ENCODE results near the gene MED15.
"Not testable (repeated sequence)": the region's sequence is repeated elsewhere in the genome, so short reads cannot be mapped to it uniquely, and the experiment has no call there.

The MED15 gene

DNA sequence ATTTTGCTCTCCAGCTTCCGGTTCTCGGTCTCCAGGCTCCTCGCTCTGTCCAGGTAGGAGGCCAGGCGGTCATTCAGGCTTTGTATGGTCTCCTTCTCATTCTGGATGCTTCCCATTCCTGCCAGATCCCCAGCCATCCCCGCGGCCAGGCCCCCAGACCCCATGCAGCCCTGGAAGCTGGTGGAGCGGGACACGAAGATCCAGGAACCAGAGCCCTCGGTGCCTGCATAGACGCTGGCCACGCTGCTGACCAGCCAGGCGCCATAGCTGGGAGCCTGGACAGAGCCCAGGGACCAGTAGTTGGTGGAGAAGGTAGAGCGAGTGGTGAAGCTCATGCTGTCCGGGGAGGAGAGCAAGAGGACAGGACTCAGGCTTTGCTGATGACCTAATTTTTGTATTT is 23.6 kb upstream of the MED15 start:
- DNase-seq = no peak

DNA sequence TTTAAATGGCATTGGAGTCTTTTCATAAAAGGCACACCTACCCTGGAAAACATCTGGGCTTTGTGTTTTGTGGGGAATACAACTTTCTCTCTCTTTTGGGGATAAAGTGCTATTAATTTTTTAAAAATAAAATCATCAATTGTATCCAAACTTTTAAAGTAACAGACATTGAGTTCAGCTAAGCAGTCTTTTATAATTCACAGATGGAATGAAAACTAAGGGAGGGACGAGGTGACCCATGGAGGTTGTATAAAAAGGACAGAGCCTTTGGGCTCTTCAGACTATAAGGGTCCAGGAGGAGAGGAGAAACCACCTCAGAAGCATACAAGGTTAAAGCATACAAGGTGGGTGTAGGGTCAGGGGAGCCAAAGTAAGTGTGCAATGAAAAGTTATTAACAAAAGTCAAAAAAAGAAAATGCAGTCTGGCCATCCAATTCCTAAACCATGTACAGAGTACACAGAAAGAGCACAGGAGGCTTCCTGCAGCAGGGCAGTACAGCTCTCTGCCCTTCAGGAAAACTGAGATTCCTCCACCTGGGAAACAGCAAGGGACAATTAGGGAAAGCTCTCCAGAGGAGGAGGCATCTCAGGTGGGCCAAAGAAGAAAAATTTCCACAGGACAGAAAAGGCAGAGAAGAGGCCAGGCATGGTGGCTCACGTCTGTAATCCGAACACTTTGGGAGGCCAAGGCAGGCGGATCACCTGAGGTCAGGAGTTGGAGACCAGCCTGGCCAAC is 22.3 kb upstream of the MED15 start:
- no peak for DNase-seq

GRCh38 chr22:20486229-20486628 is 21.2 kb upstream of the MED15 start:
- DNase-seq = no peak

DNA sequence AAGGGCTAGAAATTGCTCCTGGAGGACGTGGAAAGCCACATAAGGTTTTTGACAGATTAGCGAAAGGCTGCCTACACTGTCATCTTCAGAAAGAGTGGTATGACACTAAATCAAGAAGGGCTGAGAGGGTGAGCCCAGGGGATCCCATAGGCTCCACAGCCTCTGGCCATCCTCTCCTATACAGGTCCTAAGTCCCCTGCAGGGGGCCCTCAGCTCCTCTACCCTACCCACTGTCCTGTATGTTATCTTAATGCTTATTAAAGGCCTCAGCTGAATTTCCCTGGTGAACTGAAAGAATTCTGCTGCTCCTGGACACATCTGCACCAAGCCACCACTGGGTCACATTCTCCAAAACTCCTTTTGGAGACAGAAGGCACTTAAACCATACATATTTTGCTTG is 19.7 kb upstream of the MED15 start:
- DNase-seq = no peak

DNA sequence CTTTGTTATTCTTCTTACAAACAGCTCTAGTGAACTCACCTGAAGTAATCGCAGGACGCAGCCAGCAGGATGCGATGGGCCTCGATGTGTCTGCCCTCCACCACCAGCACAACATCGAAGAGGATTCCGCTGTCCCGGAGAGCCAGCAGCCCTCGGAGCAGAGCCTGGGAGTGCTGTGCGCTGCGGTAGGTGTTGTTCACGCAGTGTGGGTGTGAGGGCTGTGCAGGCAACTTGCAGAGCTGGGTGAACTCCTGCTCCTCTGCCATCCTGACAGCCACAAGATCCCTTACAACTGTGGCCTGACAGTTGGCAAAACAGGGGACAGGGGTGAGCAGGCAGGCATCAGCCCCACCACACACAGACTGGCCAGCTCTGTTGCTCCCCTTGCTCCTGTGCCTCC is 18.5 kb upstream of the MED15 start:
- no peak for DNase-seq

DNA sequence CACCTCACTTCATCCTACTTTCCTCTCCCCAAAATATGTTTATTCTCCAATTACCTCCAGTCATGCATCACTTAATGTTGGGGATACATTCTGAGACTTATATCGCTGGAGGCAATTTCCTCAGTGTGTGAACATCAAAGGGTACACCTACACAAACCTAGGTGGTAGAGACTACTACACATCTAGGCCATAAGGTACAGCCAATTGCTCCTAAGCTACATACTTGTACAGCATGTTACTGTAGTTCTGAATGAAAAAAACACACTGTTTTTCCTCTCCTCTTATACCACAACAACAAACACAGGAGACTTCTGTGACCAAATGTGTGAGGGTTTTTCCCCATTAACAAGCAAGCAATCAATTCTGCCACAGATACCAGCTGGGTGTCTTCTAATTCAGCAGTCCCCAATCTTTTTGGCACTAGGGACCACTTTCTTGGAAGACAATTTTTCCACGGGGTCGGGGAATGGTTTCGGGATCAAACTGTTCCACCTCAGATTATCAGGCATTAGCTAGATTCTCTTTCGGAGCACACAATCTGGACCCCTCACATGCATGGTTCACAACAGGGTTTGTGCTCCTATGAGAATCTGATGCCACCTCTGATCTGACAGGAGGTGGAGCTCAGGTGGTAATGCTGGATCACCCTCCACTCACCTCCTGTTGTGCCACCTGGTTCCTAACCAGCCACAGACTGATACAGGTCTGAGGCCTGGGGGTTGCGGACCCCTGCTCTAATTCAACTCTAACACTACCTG is 17.0 kb upstream of the MED15 start:
- DNase-seq = no peak

DNA sequence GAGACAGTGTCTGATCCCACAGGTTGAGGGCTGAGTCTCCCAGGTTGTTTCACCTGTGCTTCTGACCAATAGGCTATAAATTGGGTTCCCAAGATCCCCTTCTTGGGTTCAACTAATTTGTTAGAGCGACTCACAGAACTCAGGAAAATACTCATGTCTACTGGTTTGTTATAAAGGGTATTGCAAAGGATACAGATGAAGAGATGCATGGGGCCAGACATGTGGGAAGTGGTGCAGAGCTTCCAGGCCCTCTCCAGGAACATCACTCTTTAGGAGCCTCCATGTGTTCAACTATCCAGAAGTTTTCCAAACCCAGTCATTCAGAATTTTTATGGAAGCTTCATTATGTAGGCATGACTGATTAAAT is 16.5 kb upstream of the MED15 start:
- no peak for DNase-seq

- no peak for DNase-seq
Observed at GRCh38 chr22:20491346-20491745, 16.1 kb upstream of the MED15 start.

DNA sequence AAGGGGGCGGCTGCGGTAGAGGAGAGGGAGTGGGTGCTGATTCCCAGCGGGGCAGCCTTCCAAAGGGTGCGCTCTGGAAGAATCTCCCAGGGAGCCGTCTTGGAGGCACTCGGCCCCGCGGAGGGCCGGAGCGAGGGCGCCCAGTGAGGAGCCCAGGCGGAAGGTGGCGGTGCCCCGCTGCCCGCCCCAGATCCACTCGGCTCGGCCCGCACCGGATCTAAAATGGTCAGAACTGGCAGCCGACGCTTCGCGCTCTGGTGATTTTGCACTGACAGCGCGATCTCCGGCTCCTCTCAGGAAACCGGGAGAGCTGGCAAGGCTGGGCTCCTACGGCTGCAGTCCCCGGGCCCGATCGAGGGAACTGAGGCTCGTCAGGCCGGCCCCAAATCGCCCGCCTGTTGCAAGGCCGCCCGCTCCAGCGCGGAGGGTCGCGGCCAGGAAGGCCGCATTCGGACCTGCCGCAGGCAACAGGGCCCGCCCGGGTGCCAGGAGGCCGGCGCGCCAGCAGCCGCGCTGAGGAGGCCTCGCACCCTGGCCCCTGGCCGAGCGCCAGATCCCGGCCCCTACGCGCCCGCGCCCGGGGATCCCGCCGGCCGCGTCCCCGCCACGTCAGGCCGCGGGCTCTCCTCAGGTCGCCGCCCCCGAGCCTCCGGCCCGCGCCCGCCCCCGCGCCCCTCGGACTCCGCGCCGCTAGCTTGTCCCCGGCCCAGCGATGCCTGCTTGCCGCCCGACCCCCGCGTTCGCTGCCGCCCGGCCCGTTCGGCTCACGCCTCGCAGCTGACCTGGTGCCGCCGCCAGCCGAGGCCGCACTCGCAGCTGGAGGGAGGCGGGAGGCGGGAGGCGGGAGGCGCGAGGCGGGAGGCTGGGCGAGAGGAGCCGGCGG is 12.2 kb upstream of the MED15 start, which contains the start of gene KLHL22:
Gene KLHL22, minus strand, starts transcription at position 818 of the 883 bp plus-strand sequence. CDS start 6,584 bp downstream, outside the sequence.
- DNase-seq = peak; percentile 45

- DNase-seq = peak; percentile 94
Observed at GRCh38 chr22:20495861-20496681, 11.3 kb upstream of the MED15 start.

GRCh38 chr22:20497426-20497825 is 10.0 kb upstream of the MED15 start:
- no peak for DNase-seq

DNA sequence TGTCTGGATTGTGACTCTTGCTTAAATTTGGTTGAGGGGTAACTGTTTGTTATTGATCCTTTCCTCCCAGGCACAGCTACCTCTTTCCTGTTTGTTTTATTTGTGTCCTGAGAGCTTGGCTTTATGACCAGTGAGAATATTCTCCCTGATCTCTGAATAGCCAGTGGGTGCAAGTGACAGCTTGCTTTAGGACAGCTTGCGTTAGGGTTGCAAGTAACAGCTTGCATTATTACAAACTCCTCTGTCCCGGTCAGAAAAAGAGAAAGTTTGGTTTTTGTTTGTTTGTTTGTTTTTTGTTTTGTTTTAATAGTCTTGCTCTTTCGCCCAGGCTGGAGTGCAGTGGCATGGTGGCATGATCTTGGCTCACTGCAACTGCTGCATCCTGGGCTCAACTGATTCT is 8.5 kb upstream of the MED15 start:
- no peak for DNase-seq

DNA sequence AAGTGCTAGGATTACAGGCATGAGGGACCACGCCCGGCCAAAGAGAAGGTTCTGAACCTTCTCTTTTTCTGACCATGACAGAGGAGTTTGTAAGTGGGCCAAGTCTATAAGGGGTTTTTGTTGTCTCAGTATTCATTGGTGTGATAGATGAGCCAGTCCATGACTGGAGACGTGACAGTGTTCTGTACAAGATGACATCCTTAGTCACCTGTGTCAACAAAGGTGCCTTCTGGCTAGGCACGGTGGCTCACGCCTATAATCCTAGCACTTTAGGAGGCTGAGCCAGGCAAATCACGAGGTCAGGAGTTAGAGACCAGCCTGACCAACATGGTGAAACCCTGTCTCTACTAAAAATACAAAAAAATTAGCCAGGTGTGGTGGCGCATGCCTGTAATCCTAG is 7.6 kb upstream of the MED15 start:
- DNase-seq = no peak

DNA sequence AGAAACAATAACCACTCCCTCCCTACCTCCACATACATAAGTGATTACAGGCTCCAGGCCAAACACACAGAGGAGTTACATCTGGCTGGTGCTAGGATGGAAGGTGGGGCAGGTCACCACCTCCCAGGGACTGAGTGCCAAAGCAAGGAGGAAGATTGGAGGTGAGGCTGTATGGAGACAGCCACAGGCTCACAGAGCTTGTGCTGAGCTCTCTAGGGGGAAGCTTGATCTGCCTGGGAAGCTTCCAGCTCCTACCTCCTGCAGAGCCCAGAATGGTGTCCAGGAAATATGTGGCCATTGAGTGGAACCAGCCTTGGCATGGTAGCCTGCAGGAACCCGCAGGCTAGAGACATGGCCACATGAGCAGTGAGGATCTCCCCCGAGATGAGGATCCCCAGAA is 3.6 kb upstream of the MED15 start:
- DNase-seq = no peak

DNA sequence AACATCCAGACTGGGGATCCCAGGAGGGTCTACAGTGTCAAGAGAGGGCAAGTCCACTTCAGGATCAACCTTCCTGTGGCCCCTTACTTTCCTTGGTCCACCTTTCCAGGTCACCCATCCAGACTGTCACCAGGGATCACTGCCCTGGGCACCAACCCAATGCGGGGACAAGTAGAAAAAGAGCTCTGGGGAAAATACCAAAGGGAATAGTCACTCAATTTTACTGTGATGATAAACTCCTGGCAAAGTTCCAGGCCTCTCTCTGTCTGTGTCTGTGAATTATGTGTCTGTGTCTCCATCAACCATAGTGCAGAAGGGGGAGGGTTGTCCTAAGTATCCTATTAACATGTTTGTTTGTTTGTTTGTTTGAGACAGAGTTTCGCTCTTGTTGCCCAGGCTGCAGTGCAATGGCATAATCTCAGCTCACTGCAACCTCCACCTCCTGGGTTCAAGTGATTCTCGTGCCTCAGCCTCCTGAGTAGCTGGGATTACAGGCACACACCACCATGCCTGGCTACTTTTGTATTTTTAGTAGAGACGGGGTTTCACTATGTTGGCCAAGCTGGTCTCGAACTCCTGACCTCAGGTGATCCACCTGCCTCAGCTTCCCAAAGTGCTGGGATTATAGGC is 3.0 kb upstream of the MED15 start:
- DNase-seq = not testable (repeated sequence)

DNA sequence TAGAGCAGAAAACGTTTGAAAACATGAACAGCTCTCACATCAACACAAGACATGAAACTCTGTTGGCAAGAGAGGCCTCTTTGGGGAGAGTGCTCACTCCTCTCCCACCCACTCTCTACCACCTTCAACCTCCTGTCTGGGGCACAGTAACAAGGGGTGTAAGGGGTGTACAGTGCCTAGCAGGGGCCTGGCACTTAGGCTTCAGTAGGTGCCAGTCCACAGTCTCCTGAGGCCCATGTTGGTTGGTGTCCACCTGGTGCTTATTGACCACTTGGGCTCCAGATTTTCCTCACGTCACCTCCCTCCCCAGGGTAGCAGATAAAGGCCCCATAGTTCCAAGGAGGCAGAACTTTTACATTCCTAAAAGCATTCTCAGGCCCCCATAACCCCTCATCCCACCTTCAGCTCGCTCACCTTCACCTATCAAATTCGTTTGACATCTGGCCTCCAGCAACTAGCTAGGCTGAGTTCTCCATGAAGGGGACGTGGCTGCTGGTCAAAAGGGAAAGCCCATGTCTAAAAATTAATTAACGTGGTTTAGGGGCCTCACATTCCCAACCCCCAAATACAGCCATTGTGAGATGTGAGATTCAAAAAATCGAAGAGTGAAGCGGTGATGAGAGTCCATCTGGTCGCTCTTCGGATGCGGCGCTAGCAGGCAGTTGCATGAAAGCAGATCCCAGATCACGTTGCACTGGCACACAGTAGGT is 712 bp upstream of the MED15 start:
- DNase-seq = no peak

- not testable (repeated sequence) for DNase-seq
Observed at GRCh38 chr22:20508067-20508755, 801 bp downstream of the MED15 start.

GRCh38 chr22:20508815-20509271 is 1.4 kb downstream of the MED15 start:
- DNase-seq = peak; percentile 17

GRCh38 chr22:20509344-20510047 is 2.1 kb downstream of the MED15 start:
- peak; percentile 72 for DNase-seq
